ENCODE measurements around the gene ZFAND3.

Gene ZFAND3

DNA sequence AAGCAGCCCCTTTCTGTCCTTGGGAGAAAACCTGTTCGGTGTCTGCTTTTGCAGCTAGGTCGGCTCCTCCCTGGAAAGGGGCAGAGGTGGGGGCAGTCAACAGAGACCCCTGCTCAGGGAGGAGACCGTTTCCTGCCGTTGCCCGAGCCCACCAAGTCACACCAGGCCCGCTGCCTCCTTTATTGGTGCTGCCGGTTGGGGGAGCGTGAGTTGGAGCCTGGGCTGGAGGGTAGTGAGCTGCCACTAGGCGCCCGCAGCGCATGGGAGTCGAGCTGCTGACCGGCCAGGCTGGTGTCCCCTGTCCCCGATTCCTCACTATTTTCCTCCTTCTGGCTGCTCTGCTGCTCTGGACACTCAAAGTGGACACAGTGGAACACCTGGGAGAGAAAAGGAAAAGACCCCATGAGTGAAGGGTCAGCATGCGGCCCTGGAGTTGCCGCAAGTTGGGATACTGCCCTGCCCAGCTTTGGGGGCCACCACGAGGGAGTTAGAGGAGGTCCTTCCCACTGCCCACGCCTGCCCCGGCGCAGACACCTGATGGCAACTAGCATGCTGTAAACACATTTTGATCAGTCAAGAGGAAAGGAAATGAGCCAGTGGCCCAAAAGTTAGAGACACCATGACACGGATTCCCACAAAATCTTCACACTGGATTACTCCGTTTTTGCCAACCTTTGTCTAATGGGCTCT lies 355.4 kb downstream of the ZFAND3 start:
- DNase-seq, result no peak
- TF ChIP-seq POLR2A (IDR thresholded peaks at IDR 0.05; ENCODE audit: low read length), result no peak
- no peak for TF ChIP-seq GATA1 (IDR thresholded peaks at IDR 0.05; ENCODE audit: low read depth, low read length)

DNA sequence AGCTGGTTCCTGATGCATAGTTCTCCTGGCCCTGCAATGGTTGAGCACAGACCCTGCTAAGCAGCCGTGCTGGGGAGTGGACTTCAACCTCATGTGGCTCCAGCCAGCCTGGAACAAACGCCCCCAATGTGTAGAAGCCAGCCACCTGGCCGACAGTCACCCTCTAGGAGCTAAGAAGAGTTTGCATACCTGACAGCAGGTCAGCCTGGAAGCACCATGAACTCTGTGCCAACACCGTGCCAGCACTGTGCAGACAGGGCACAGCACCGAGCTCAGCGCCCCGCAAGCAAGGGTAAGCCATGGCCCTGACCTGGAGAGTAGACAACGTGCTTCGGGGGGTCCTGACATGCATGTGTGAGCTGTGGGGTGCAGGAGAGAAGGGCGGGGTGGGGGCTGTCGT lies 356.3 kb downstream of the ZFAND3 start:
- TF ChIP-seq POLR2A (IDR thresholded peaks at IDR 0.05; ENCODE audit: low read length) (no peak), GATA1 (IDR thresholded peaks at IDR 0.05; ENCODE audit: low read depth, low read length) (no peak)
- no peak for DNase-seq

DNA sequence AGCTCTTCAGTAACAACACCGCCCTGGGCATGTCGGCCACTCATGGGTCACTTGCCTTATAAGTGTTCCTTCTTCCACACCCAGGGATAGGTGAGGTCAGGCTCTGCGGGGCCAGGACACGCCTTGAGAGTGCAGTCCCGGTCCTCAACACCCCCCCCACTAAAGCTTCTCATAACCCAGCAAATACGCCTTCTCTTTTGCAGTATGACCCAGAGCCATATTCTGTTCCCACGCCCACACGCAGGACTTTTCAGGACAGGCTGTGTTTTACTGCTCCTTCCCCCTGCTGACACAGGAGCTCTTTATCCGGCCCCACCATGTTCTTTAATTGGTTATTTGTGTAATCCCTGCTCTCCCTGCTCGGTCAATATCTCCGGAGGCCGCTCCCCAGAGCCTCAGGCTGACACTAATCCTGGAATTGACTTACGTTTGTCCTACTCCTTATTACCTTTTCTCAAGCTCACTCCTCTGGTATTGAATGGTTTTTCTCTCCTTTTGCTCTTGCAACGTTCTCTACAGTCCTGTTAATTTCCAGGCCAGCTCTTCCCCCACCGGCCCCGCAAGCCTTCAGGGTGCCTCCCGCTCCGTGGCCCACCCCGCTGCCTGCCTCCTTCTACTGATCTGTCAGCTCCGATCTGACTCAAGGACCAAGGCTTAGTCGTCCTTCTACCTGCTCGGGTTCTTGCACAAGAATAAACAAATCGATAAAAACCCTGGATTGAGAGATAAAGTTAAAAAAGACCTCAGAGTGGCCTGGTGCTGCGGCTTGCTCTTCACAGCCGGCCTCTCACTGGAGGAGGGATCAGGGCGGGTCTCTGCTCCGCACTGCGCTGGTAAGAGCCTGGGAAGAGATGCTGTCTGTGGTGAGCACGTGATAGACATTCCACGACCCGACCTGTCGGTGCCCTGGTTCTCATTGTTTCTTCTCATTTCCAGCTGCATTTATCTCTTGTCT lies 357.5 kb downstream of the ZFAND3 start:
- no peak for DNase-seq
- TF ChIP-seq GATA1 (IDR thresholded peaks at IDR 0.05; ENCODE audit: low read depth, low read length) (no peak), POLR2A (IDR thresholded peaks at IDR 0.05; ENCODE audit: low read length) (no peak)

DNA sequence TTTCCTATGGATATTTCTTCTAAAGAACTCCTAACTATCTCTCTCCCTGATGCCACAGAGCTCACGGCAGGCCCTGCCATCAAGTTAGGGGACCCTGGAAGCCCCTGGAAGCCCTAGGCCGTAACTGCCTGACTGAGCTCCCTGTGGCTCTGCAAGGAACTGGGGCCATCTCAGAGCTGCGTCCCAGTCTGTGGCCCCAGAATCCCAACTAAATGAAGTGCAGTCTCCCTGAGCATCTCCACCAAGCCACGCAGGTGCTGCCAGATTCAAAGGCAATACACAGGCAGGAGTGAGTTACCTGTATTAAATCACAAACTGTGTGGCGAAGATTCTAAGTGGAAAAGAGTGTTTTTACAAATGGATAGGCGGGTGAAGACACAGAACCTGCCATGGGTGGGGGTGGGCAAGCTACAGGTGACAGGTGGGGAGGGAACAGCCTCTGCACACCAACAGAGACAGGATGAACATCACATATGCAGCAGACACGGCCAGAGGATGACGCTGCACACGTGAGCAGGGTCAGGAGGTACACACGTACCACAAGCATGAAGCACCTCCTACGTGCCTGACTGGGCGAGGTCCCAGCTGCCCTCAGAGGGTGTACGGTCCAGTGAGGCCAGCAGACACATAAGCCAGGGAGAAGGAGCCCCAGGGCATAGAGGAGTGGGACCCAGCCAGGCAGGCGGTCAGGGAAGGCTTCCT lies 358.5 kb downstream of the ZFAND3 start:
- DNase-seq, result no peak
- TF ChIP-seq GATA1 (IDR thresholded peaks at IDR 0.05; ENCODE audit: low read depth, low read length) (no peak), POLR2A (IDR thresholded peaks at IDR 0.05; ENCODE audit: low read length) (no peak)

DNA sequence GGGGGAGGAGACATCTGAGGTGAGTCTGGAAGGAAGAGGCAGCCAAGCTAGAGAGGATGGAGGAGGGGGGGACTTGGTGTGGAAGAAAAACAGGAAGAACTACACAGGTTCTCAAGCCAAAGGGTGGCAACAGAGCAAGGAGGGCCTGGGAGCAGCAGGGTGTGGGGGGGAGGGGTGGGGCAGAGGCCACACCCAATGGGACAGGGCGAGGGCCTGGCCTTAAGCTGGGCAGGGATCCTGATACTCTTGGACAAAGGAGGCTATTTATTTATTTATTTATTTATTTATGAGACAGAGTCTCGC lies 359.0 kb downstream of the ZFAND3 start:
- DNase-seq, result no peak
- TF ChIP-seq POLR2A (IDR thresholded peaks at IDR 0.05; ENCODE audit: low read length), result no peak
- no peak for TF ChIP-seq GATA1 (IDR thresholded peaks at IDR 0.05; ENCODE audit: low read depth, low read length)

DNA sequence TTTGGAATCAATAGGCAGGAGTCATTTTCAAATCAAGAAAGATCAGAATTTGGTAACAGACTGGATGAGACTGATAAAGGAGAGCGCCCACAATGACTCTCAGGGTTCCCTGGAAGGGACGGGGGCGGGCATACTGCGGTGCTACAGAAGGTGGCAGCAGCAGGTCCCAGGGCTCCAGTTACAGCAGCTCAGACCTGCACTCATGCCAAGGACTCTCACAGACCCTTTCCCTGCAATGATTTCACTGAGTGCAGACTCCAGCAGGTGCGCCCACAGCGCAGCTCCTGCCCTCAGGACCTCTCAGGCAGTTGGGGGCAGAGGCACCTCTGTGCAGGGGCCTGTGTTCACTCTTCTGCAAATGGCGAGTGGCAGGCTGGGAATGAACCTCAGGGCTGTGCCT lies 359.8 kb downstream of the ZFAND3 start:
- TF ChIP-seq POLR2A (IDR thresholded peaks at IDR 0.05; ENCODE audit: low read length), result no peak
- TF ChIP-seq GATA1 (IDR thresholded peaks at IDR 0.05; ENCODE audit: low read depth, low read length), result no peak
- no peak for DNase-seq

DNA sequence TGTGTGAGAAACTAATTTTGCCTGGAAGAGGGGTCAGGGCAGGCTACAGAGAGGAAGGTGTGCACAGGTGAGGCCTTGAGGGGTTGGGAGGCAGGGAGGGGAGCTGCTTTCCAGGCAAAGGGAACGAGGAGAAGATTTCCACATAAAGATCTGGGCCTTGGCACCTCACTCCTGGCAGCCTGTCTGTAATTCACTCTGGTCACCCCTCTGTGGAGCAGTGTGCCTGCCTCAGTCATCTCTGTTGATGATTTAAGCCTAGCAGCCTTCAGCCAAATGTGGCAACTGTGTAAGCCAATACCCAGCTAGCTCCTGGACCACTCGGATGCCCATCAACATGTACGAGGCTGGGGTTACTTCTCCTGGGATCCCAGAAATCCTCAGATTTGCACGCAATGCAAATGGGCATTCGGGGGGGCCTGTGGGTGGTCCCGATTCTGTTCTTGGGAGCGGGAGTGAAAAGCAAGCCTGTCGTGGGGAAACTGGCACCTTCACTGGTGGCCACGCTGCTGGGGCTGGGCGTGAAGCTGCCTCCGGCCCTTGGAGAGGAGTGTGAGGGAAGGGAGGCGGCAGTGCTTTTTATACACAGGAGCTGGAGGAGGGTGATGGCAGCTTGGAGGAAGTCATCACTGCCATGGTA lies 360.4 kb downstream of the ZFAND3 start:
- TF ChIP-seq POLR2A (IDR thresholded peaks at IDR 0.05; ENCODE audit: low read length), result no peak
- TF ChIP-seq GATA1 (IDR thresholded peaks at IDR 0.05; ENCODE audit: low read depth, low read length), result no peak
- DNase-seq, result no peak

DNA sequence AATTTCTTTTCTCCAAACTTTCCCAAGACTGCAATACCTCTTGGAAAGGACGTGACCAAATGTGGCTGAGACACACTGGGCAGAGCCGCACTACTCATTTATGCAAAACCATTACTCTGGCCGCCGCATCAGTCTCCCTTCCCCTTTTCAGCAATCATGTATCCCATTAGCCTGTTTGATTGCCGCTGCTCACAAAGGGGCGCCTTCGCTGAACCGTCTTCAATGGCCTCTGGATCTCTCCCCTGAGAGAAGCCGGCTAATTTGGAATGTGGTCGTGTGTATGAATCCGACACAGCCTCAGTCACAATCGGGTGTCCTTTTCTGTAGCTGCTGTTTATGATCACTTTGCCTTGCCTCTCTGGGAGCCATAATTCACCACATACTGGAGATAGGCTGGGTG lies 361.1 kb downstream of the ZFAND3 start:
- TF ChIP-seq GATA1 (IDR thresholded peaks at IDR 0.05; ENCODE audit: low read depth, low read length), result no peak
- no peak for TF ChIP-seq POLR2A (IDR thresholded peaks at IDR 0.05; ENCODE audit: low read length)
- no peak for DNase-seq

DNA sequence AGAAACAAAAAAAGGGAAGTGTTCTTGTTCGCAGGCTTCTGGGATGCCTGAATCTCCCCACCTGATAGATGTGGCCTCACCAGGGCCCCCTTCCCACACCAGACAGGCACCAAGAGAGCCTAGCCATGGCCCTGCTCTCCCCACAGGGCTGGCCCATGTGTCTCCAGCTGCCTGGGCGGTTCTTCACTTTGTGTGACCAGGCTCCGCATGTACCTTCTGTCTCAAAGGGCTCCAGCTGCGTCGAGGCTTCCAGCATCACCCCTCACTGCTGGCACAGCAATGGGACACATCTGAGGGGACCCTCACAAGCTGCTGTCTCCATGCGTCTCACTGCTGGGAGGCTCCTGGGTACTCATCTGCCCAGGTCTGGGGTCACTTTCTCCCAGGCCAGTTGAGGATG lies 362.9 kb downstream of the ZFAND3 start:
- no peak for DNase-seq
- no peak for TF ChIP-seq GATA1 (IDR thresholded peaks at IDR 0.05; ENCODE audit: low read depth, low read length)
- no peak for TF ChIP-seq POLR2A (IDR thresholded peaks at IDR 0.05; ENCODE audit: low read length)

DNA sequence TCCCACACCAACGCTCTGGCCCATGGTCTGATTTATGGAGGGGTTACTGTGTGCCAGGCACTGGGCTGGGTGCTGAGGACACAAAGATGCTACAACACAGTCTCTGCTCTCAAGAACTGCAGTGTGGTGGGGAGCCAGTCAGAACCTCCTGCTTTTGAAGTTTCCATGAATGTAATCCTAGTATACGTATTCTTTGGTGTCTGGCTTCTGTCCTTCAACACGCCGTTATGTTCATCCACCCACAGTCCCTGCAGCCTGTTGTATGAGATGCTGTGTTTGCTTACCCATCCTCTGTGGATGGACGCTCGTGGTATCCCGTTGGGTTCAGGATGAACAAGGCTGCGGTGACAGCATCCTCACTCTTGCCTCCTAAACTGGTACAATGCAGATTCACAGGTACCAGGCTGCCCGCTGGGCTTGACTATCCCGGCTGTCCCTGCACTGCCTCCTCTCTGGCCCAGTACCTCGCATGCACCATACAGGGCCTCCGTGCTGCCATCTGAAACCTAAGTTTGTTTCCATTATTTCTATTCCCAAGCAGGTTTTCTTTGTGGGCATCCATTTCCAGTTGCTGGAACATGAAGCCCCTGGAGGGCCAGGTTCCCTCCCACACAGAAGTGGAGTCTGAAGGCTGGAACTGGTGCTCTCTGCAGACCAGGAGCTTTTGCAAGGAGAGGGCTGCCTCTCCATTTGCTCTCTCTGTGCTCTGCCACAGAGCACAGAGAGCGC lies 364.5 kb downstream of the ZFAND3 start:
- no peak for TF ChIP-seq POLR2A (IDR thresholded peaks at IDR 0.05; ENCODE audit: low read length)
- no peak for TF ChIP-seq GATA1 (IDR thresholded peaks at IDR 0.05; ENCODE audit: low read depth, low read length)
- DNase-seq, result no peak

DNA sequence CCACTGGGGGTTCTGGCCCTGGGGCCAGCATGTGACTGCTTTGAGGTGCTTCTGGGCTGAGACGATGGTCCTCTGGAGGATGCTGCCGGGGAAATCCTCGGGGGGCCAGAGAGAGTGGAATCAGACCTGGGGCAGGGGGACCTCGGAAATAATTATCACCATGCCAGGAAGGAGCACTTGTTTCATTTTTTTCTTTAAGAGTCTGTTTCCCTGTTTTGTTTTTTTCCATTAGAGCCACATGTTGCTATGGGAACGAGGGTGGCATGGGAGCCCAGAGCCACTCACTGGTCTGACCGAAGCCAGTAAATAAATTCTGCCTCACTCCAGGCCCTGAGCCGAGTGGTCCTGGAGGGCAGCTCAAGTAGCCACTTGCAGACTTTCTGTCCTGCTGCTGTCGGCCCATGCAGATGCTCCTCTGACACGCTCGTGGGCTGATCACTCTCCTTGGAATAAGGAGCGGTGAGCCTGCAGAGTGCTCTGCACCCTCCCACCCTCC lies 365.1 kb downstream of the ZFAND3 start:
- TF ChIP-seq GATA1 (IDR thresholded peaks at IDR 0.05; ENCODE audit: low read depth, low read length), result no peak
- TF ChIP-seq POLR2A (IDR thresholded peaks at IDR 0.05; ENCODE audit: low read length), result no peak

DNA sequence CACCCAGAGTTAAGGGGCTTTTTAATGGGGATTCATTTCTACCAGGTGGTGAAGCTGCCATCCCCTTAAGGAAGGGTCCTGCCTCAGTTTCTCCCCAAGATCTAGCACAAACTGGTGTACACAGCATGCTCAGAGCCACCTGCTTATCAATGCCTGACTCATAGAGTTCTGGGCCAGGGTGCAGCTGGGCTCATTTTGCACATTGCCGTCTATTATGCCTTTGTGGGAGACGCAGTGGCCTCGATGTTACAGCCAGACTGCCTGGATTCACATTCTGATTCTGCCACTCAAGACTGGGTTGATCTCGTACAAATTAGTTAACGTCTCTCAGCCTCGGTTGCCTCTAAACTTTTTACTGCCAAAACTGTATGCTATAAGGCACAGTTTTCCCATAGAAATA lies 365.7 kb downstream of the ZFAND3 start:
- DNase-seq, result no peak
- no peak for TF ChIP-seq GATA1 (IDR thresholded peaks at IDR 0.05; ENCODE audit: low read depth, low read length)
- no peak for TF ChIP-seq POLR2A (IDR thresholded peaks at IDR 0.05; ENCODE audit: low read length)

More for the DNA sequence above, 365.1 kb downstream of the ZFAND3 start:
- no peak for DNase-seq

DNA sequence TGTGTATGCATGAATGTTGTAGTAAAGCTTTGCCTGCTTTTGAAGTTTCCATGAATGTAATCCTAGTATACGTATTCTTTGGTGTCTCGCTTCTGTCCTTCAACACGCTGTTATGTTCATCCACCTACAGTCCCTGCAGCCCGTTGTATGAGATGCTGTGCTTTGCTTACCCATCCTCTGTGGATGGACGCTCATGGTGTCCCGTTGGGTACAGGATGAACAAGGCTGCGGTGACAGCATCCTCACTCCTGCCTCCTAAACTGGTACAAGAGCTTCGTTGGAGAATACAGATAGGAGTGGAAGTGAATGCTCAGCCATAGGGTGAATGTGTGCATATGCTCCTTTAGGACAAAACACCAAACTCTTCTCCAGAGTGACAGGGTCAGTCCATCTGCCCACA lies 366.2 kb downstream of the ZFAND3 start:
- no peak for TF ChIP-seq POLR2A (IDR thresholded peaks at IDR 0.05; ENCODE audit: low read length)
- no peak for TF ChIP-seq GATA1 (IDR thresholded peaks at IDR 0.05; ENCODE audit: low read depth, low read length)
- no peak for DNase-seq

Data from erythroblast (primary cell).